Ishikawa (cell line): ENCODE results near the gene MAGI2.

Experiments used
- CEBPB ChIP-seq: IDR thresholded peaks from 2 replicates; pipeline ENCODE4 v1.6.1; 2012
- CREB1 ChIP-seq: IDR thresholded peaks from 2 replicates; pipeline ENCODE4 v1.6.1; 2012; ENCODE audit warnings: low read depth
- EGR1 ChIP-seq: IDR thresholded peaks from 2 replicates; pipeline ENCODE4 v1.6.1; 2012
- EP300 ChIP-seq: IDR thresholded peaks from 2 replicates; pipeline ENCODE4 v1.6.1; 2012; ENCODE audit warnings: borderline replicate concordance
- NFIC ChIP-seq: IDR thresholded peaks from 2 replicates; pipeline ENCODE4 v1.6.1; 2012
- RAD21 ChIP-seq: IDR thresholded peaks from 2 replicates; pipeline ENCODE4 v1.6.1; 2012; ENCODE audit warnings: low read depth
- TAF1 ChIP-seq: IDR thresholded peaks from 2 replicates; pipeline ENCODE4 v1.6.1; 2012; ENCODE audit warnings: low read depth, mild to moderate bottlenecking
- TCF12 ChIP-seq: IDR thresholded peaks from 2 replicates; pipeline ENCODE4 v1.6.1; 2012; ENCODE audit warnings: low read depth
- TEAD4 ChIP-seq: IDR thresholded peaks from 2 replicates; pipeline ENCODE4 v1.6.1; 2012
- YY1 ChIP-seq: IDR thresholded peaks from 2 replicates; pipeline ENCODE4 v1.6.1; 2012; ENCODE audit warnings: low read depth
- ZBTB7A ChIP-seq: IDR thresholded peaks from 2 replicates; pipeline ENCODE4 v1.6.1; 2012; ENCODE audit warnings: low read depth
- TF ChIP-seq, protein P1 (sequence below): IDR thresholded peaks from 2 replicates; pipeline ENCODE4 v1.6.1; 2012
- TF ChIP-seq, protein P2 (sequence below): IDR thresholded peaks from 2 replicates; pipeline ENCODE4 v1.6.1; 2012; ENCODE audit warnings: low read depth, mild to moderate bottlenecking
- TF ChIP-seq, protein P3 (sequence below): IDR thresholded peaks from 2 replicates; pipeline ENCODE4 v1.6.1; 2012

DNA sequence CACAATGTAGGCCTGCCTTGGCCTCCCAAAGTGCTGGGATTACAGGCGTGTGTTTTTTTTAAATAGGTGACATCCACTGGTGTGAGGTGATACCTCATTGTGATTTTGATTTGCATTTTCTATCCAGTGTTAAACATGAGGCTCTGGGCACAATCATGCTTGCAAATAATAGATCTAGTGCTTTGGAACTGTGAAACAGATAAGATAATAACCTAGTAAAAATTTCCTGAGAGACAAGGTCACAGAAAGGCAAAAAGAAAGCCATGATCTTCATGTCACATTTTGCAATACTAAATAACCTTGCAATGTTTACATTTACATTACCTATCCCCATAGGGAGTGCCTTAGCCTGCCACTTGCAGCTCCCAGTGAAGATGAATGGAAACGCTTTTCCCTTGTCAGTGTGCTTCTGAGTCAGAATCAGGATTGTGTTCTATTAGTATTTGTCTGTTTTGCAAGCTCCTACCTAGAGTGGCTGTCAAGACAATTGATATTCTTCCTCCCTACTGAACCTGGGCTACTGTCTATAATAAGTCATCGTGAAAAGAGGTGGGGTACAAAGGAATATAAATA lies 1398.4 kb downstream of the MAGI2 start:
- TF ChIP-seq EGR1 (no peak), CREB1 (no peak), EP300 (no peak), NFIC (no peak), RAD21 (no peak), CEBPB (no peak), TEAD4 (no peak), TCF12 (no peak), ZBTB7A (no peak), TAF1 (no peak), YY1 (no peak)
- TF ChIP-seq, protein P1, sequence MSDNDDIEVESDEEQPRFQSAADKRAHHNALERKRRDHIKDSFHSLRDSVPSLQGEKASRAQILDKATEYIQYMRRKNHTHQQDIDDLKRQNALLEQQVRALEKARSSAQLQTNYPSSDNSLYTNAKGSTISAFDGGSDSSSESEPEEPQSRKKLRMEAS: no peak
- TF ChIP-seq, protein P2, sequence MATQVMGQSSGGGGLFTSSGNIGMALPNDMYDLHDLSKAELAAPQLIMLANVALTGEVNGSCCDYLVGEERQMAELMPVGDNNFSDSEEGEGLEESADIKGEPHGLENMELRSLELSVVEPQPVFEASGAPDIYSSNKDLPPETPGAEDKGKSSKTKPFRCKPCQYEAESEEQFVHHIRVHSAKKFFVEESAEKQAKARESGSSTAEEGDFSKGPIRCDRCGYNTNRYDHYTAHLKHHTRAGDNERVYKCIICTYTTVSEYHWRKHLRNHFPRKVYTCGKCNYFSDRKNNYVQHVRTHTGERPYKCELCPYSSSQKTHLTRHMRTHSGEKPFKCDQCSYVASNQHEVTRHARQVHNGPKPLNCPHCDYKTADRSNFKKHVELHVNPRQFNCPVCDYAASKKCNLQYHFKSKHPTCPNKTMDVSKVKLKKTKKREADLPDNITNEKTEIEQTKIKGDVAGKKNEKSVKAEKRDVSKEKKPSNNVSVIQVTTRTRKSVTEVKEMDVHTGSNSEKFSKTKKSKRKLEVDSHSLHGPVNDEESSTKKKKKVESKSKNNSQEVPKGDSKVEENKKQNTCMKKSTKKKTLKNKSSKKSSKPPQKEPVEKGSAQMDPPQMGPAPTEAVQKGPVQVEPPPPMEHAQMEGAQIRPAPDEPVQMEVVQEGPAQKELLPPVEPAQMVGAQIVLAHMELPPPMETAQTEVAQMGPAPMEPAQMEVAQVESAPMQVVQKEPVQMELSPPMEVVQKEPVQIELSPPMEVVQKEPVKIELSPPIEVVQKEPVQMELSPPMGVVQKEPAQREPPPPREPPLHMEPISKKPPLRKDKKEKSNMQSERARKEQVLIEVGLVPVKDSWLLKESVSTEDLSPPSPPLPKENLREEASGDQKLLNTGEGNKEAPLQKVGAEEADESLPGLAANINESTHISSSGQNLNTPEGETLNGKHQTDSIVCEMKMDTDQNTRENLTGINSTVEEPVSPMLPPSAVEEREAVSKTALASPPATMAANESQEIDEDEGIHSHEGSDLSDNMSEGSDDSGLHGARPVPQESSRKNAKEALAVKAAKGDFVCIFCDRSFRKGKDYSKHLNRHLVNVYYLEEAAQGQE: no peak
- TF ChIP-seq, protein P3, sequence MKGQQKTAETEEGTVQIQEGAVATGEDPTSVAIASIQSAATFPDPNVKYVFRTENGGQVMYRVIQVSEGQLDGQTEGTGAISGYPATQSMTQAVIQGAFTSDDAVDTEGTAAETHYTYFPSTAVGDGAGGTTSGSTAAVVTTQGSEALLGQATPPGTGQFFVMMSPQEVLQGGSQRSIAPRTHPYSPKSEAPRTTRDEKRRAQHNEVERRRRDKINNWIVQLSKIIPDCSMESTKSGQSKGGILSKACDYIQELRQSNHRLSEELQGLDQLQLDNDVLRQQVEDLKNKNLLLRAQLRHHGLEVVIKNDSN: no peak
